NCI-H1048 (cell line): ENCODE data around the gene GPR176.
"Not testable (repeated sequence)": the region's sequence is repeated elsewhere in the genome, so short reads cannot be mapped to it uniquely, and the experiment has no call there.

Source experiments
- DNase-seq: peaks from one replicate; lab custom pipeline; 2025; lab: John Stamatoyannopoulos, UW

GPR176 gene

DNA sequence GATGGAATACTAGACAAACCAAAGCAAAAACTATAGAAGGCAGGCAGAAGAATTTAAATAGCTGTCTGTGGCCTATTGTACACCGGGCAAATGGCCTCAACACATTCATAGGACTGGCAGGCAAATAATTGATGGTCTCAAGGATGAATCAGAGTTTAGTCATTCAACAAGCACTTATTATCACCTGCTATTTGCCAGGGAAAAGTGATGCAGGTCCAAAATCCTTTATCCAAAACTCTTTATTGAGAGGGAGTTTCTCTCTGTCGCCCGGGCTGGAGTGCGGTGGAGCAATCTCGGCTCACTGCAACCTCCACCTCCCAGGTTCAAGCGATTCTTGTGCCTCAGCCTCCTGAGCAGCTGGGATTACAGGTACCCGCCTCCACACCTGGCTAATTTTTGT is 16.1 kb upstream of the GPR176 start:
- DNase-seq = no peak

DNA sequence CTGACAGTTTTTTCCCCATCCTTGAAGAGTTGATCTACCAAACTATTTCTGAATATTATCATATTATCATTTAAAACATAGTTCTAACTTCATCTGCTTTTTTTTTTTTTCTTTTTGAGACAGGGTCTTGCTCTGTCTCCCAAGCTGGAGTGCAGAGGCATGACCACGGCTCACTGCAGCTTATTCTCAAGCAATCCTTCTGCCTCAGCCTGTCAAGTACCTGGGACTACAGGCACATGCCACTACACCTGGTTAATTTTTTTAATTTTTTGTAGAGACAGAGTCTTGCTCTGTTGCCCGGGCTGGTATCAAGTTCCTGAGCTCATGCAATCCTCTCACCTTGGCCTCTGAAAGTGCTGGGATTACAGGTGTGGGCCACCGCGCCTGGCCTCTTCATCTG is 15.2 kb upstream of the GPR176 start:
- no peak for DNase-seq

DNA sequence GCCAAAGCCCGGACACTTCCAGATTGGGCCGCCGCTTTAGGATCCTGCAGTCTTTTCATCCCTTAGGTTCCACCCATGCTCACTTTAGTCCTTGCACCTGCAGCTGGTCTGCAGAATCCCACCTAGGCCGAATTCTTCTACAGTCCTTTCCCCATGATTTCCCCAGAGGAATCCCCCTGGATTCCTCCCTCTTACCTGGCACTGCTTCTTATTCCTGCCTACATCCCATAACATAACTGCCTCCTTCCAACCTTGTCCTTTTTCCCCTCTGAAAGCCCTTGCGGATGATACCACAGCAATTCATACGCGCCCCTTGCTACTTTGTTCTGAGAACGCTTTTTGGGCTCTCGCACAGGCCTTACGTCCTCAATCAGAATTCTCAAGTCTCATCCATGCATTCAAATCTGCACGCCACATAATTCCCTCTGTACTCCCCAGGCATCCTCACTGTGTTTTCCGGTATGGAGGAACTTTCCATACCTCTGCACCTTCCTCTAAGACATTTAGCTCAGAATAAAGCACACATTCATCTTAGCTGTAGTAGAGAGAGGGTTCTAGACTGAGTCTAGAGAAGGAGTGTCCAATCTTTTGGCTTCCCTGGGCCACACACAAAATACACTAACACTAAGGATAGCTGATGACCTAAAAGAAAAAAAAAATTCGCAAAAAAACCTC is 14.5 kb upstream of the GPR176 start:
- no peak for DNase-seq

DNA sequence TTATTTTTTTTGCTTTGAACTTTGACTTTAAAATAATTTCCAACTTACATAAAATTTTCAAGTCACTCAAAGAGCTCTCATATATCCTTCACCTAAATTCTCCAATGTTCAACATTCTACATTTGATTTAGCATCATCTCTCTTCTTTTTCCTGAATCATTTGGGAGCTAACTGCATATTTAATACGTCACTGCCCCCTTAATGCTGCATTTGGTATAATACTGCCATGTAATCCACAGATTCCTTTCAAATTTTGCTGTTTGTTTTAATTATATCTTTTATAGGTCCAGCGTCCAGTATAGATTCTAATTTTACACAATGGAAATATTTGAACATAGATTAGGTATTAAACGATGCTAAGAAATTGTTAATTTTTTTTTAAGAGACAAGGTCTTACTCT is 11.5 kb upstream of the GPR176 start:
- DNase-seq = no peak

DNA sequence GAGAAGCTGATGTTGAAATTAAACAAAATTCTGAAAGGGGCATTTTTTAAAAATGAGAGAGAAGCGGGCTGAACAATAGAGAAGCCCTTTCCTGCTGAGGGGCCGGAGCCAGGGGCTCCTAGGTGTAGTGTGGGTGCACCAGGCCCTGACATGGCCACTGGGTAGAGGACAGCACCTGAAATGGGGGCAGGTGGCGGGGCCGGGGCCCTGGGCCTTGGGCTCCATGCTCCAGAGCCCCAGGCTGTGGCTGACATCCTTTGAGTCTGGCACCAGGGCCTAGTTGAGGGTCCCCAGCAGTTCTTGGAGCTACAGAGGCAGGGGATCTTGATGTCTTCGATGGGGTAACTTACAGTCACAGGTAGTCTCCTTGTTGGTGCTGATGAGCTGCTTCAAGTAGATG is 6.5 kb upstream of the GPR176 start:
- no peak for DNase-seq

DNA sequence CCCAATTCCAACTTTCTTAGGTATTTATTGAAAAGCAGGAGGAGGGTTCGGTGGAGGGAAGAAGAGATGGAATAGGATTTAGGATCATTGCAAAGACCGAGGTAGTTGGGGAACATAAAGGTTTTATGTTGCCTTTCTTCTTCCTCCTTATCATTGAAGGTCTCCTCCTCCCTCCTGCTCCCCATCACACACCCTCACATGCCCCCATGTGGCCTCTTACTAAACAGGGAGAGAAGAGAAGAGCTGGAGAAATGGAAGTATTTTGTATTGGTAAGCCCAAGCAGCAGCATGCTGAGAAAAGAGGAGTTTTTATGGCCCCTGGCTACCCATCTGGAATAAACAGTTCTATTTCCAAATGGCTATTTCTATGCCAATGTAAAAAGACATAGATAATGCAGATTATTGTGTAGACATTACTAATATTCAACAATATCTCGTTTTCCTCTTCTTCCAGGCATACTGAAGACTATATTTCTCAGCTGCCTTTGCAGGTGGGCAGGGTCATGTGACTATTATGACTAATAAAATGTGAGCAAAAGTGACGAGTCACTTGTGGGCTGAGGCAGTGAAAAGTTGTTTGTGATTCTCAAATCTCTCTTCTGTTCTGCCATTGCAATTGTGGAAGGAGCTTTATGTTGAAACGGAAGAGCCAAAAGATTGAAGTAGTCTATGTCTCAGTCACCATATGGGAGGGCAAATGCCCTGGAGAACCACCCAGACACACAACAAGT is 5.2 kb upstream of the GPR176 start:
- no peak for DNase-seq

DNA sequence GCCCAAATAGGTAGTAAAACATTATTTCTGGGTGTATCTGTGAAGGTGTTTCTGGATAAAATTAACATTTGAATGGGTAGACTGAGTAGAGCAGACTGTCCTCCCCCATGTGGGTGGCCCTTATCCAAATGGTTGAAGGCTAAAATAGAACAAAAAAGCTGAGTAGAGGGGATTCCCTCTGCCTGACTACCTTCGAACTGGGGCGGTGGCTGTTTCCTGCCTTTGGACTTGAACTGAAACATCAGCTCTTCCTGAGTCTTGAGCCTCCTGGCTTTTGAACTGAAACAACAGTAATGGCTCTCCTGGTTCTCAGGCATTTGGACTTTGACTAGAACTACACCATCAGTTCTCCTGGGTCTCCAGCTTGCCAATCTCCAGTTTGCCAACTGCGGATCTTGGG is 4.4 kb upstream of the GPR176 start:
- no peak for DNase-seq

DNA sequence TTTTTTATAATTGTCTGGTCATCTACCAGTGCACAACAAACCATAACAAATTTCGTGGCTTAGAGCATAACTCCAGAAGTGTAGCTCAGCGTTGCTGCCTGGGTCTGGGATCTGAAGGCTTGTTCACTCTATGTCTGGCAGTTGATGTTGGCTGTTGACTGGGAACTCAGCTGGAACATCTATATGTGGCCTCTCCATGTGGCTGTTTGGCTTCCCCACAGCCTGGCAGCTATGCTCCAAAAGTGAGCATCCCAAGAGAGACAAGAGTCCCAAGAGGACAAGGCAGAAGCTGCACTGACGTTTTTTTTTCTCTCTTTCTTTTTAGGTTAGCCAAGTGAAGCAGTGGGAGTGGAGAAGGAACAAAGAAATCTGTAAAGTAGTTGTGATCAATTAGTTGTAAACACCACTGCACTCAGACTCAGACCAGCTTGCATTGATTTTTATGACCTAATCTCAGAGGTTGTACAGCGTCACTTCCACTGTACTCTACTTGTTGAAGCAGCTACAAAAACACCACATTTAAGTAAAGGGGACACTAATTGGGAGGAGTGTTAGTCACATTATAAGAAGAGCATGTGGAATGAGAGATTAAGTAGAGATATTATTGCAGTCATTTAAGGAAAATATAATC is 2.5 kb upstream of the GPR176 start:
- DNase-seq = no peak

DNA sequence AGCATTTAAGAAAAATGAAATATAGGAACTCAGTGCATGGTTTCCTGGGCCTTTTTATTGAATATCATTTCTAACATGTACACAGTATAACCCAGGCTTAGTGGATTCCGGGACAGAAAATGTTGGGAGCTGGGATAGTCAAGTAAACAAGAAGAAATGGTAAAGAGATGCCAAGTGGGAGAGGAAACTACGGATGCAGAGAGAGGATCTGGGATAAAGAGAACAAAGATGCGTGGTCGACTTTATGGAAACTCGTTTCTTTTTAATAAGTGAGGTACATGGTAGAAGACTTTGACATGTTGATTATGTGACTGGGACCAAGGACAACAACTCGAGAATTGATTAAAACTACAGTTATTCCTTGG is 1.2 kb upstream of the GPR176 start:
- no peak for DNase-seq

DNA sequence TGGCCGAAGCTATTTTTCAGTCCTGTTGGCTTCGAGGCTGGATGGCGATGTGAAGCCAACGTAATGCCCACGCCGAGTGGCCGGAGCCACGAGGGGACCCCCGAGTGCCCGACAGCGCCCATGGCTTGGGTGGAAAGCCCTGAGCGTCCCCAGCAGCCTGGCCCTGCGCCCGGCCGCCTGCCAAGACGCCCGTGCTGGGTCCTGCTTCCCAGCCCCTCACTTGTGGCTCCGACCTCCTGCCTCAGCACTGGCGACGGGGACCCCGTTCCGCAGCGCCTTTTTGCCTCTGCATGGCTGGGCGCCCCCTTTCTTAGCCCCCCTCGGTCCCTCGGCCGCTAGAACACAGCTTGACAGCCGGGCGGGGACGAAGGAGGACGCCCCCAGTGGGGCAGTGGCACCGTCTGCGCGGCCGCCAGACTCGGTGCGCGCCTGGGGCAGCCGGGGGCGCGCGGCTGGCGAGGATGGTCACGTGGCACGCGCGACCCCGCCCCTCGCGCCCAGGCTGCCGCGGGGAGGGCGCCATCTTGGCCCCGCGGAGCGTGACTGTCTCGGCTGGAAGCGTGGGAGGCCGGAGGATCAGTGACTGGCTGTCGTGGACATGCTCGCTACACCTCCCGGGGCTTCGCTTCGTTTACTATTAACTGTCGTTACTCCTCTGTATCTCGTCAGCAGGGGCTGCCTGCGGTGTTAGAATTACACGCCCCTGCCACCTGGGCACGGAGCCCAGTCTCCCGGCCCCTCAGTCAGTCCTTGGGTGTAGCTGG is 626 bp upstream of the GPR176 start:
- no peak for DNase-seq

DNA sequence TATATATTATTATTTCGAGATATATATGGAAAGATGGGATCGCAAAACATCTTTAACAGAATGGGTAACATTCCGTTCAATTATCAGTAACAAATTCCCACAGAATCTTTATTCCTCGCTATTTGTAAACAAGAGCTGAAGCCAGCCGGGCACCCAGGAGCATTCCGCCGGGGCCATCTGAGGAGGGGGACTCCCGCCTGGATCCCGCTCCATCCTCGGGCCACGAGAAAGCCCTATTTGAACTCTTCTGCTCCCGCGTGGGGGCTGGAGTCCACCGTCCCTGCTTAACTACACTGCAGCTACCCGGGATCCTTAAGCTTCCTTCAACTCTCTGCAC is 687 bp downstream of the GPR176 start:
- no peak for DNase-seq

DNA sequence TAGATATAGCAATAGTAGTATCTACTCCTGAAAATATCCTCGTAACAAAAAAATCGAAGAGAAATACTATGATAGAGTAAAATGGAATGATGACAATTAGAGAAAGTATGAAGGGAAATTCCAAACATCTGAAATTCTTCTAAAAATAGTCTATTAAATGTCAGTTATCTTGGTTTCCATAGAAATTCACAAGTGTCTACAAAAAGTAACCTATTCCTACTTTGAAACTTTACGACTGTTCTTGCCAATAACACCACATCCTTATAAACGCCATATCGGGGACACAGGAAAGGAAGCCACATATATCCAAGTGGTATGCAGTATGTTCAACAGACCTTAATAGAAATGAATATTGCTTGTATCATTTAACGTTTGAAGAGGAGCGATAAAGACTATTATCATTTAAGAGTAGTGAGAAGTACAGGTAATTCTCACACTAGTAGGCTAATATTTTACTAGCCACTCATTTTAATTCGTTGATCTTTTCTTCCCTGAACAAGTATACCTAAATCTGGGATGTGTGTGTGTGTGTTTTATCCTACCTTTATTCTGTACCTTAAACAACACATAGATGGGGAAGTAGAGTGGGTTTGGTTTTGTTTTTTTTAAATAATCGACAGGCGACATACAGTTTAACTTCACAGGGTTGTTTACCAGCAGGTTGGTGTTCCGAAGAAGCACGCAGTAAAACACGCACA is 1.2 kb downstream of the GPR176 start:
- DNase-seq = no peak

DNA sequence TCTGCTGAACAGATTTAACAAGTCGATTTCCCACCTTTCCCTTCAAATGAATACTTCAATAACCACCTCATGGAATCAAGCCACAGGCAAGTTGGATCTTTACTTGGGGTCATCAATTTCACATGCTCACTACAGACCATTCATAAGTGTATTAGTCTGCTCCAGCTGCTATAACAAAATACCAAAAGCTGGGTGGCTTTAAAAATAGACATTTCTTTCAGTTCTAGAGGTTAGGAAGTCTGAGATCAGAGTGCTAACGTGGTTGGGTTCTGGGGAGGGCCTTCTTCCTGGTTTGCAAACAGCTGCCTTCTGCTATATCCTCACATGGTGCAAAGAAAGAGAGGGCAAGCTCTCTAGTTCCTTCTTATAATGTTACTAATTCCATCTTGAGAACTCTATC is 5.1 kb downstream of the GPR176 start:
- no peak for DNase-seq

DNA sequence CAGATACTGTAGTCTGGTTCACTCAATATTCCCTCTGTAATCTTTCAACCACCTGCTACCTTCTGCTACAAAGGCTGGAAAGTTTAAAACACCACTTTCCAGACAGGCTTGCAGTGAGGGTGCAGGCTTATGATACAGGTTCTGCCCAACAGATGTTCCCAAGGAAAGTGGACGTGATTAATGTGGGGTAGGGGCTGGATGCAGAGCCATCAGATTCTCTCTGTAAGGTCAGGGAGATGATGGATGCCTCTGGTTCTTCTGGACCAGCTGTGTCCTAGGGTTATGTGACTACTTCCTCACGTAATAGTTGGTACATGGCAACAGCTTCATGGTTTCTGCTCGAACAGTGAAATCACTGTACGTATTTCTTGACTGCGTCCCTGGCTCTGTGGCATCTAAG is 11.1 kb downstream of the GPR176 start:
- no peak for DNase-seq

DNA sequence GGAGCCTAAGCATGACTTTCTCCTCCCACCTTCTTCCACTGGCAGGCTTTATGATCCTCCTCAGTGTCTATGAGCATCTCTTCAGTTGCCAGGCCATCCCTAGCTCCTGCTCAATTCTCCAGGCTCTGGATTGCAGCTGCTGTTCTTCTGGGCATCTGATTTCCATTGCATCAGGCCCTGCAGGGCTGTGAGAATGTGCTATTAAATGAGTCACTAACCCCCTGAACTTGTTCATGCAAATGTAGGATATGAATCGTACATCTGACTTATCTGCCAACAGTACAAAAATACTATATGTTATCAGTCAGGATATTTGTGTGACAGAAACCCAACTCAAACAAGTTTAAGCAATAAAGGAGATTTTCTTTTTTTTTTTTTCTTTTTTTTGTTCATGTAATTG is 11.9 kb downstream of the GPR176 start:
- no peak for DNase-seq

DNA sequence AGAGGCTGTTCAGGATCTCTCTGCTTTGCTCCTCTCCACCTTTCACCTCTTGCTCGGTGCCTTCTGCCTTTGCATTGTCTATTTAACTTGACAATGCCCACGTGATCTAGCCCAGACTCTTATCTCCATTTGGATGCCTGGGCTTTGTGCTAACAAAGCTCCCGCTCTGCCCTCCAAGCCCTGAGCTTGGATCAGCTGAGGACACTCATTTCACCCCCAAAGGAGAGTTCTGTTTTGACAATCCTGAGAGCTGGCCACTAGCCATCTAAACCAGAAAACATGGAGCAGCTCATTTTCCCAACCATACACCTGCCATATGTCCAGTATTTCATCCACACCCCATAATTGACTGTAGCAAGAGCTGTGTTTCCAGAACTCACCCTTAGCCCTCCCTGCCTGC is 12.8 kb downstream of the GPR176 start:
- DNase-seq = no peak

DNA sequence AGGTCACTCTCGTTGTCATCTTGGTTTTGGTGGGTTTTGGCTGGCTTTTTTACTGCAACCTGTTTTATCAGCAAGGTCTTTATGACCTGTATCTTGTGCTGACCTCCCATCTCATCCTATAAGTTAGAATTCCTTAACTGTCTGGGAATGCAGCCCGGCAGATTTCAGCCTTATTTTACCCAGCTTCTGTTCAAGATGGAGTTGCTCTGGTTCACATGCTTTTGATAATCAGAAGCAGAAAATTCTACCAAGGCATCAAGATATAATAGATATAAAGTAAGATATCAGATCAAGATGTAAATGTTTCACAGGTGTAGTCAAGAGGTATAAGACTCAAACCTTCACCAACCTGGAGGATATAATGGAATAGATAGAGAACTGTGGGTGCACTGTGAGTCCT is 16.0 kb downstream of the GPR176 start:
- DNase-seq = no peak

DNA sequence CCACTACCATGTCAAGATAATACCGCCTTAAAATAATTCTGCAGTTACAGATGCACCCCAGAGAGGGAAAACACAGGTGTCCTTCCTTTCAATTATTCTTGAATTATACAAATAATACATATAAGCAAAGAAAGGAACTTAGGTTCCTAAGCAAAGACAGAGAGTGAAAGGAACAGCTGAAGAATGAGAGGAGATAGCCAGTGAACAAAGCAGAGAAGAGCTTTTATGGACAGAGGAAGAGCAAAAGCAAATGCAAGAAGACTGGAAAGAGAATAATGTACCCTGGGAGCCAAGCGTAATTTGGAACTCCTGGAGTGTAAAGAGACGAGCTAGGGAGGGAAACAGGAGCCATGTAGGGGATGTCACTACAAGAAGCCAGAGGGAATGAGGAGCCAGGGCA is 21.7 kb downstream of the GPR176 start:
- DNase-seq = no peak

DNA sequence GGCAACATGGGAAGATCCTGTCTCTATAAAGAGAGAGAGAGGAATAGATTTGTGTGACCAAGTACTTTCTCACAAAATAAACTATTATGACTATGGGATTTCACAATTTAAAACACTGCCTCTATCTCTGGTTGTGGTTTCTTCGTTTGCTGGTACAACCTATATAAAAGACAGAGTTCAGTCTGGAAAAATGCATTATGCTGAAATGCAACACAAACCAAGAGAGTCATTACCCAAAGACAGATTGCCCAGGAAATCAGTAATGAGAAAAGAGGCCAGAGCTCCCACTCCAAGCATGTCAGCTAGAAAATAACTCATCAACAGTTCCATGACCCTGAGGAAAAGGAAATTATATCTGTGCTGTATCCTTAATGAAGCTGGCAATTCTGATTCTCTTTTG is 23.2 kb downstream of the GPR176 start:
- no peak for DNase-seq

DNA sequence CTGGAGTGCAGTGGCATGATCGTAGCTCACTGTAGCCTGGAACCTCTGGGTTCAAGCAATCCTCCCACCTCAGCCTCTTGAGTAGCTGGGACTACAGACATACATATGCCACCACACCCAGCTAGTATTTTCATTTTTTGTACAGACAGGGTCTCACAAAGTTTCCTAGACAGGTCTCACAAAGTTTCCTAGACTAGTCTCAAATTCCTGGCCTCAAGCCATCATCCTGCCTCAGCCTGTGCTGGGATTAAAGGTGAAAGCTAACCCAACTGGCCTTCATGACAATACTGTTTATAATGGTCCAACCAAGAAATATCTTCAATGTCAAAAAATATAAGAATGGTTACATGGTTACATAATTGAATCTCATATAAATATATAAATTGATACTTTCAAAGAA is 24.0 kb downstream of the GPR176 start:
- no peak for DNase-seq

DNA sequence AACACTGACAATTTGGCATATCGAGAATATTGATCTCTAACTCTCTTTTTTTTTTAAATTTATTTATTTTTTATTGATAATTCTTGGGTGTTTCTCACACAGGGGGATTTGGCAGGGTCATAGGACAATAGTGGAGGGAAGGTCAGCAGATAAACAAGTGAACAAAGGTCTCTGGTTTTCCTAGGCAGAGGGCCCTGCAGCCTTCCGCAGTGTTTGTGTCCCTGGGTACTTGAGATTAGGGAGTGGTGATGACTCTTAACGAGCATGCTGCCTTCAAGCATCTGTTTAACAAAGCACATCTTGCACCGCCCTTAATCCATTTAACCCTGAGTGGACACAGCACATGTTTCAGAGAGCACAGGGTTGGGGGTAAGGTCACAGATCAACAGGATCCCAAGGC is 27.0 kb downstream of the GPR176 start:
- DNase-seq = not testable (repeated sequence)

DNA sequence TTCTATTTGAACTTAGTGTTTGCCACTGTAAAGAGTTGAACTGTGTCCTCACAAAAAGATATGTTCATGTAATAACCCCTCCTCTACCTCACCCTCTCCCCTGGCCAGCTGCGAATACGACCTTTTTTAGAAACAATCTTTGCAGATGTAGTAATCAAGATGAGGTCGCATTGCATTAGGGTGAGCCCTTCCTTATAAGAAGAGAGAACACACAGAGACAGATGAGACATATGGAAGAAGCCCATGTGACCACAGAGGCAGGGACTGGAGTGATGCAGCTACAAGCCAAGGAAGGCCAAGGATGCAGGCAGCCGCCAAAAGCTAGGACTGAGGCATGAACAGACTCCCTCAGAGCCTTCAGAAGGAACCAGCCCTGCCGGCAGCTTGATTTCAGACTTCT is 27.6 kb downstream of the GPR176 start:
- no peak for DNase-seq
